Activated gamma-delta T cell treated with Interleukin-2 at 50 U/mL for 16 hours (primary cell): Measurements from ENCODE around the gene MARCO.
"Not testable (repeated sequence)": the region's sequence is repeated elsewhere in the genome, so short reads cannot be mapped to it uniquely, and the experiment has no call there.

Experiments used
- DNase-seq: peaks from one replicate; pipeline ENCODE4 v3.0.0-alpha.2; 2020

MARCO gene

GRCh38 chr2:118932949-118933348 is 9.0 kb upstream of the MARCO start:
- no peak for DNase-seq

DNA sequence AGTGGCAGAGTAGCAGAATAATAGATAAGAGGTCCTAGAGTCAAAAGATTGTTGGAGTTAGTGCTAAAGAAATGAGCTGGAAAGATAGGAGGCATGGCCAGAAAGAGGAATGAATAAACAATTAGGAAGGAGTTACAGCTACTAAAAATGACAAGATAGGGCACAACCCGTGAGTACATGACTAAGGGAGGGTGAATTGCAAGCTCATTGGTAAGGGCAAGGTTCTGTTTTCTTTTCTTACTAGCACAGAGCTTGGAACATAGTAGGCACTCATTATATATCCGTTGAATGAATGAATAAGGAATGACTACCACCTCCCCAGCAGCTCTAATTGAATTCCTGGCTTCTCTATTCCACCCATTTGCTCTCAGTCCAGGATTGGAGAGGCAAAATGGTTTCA is 5.7 kb upstream of the MARCO start:
- DNase-seq = no peak

DNA sequence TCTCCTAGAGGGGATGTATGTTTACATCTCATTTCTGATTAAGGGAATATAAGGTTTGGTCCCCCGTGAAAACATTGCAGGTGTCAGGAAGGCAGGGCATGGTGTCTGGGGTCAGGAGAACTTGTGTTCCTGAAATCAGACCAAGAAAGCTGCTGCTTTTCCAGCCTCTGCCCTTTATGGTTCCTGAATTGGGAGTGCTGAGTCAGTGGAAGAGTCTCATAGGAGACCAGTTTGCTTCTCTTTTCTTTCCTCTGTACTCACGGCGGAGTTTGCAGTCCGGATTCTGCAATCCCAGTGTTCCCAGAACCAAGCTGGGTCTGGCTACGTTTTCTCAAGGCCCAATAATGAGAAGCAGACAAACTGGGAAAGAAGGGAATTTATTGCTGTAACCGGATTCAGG is 5.1 kb upstream of the MARCO start:
- DNase-seq = no peak

DNA sequence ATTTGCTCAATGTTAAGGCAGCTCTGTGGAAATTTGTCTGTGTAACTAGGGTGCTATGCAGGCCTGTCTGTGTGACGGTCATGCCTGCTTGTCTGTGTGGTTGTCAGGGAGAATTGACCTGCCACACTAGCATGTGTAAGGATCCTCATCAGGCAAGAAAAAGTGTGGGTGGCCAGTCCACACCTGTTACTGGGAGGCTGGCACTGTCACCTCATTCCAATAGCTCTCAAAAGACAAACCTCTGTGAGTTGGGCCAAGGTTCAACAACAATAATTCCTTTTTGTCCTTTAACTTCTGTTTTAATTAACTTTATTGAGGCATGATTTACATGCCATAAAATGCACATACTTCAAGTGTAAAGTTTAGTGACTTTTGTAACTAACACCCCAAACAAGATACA is 4.2 kb upstream of the MARCO start:
- DNase-seq = no peak

GRCh38 chr2:118939994-118940393 is 2.0 kb upstream of the MARCO start:
- DNase-seq = no peak

DNA sequence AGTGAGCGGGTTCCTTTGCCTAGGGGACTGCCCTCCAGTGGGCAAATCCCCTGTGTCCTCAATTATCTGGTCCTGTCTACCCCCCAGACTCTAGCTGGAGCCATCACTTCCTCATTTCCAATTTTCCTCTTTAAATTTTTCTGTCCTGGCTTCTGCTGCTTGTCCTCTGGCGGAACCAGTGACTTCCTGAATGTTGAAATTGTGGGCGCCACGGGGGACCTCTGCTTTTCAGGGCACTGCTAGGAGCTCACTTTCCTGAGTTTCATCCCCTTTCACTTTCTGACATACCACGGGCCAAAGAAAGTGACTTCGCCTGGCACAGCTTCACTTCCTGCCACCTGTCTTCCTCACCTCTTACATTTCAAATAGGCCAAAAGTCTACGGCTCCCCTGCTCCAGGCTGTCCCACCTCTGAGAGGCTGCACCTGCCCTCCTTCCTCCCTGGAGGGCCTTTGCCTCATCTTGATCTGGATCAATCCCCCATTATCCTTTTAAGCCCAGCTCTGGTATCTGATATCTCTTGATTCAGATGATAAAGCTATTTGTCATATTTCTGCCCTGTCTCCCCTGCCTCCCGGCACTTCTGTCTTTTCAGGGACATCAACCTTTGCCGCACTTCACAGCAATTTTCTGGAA is 1.4 kb upstream of the MARCO start:
- no peak for DNase-seq

- DNase-seq = no peak
Measured at GRCh38 chr2:118943286-118943685, 1.3 kb downstream of the MARCO start.

- no peak for DNase-seq
Measured at GRCh38 chr2:118945881-118946280, 3.9 kb downstream of the MARCO start.

- DNase-seq = not testable (repeated sequence)
Measured at GRCh38 chr2:118948266-118948665, 6.3 kb downstream of the MARCO start.

DNA sequence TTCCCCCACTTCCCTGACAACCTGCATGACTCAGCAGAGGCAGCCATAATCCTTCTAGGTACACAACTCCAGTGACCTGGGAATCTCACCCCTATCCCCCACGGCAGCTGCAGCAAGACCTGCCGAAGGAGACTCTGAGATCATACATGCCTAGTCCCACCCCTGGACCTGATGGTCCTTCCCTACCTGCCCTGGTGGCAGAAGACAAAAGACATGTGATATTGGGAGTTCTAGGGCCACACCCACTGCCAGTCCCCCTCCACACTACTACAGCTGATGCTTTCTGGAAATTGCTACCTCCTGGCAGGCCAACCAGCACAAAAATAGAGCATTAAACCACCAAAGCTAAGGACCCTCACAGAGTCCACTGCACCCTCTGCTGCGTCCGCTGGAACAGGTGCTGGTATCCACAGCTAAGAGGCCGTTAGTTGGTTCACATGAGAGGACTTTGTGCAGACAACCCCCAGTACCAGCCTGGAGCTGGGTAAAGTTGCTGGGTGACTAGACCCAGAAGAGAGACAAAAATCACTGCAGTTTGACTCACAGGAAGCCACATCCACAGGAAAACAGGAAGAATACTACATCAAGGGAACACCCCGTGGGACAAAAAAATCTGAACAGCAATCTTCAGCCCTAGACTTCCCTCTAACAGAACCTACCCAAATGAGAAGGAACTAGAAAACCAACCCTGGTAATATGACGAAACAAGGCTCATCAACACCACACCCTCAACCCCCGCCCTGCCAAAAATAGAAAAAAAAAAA is 12.5 kb downstream of the MARCO start:
- DNase-seq = no peak

DNA sequence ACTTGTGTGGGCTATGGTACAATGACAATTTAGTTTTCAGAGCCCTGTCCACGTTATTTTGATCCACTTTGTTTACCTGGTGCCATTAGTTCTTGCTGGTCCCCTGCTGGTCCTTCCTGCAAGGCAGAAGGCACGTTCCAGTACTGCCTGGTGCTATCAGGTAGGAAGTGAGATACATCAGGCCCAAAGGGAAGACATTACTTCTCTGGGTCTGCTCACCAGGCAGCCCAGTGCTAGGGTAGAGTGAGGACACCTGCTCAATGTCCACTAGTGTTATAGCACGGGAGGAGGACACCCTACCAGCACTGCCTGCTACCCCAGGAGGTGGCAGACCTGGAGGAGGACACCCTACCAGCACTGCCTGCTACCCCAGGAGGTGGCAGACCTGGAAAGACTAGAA is 23.7 kb downstream of the MARCO start:
- DNase-seq = no peak

DNA sequence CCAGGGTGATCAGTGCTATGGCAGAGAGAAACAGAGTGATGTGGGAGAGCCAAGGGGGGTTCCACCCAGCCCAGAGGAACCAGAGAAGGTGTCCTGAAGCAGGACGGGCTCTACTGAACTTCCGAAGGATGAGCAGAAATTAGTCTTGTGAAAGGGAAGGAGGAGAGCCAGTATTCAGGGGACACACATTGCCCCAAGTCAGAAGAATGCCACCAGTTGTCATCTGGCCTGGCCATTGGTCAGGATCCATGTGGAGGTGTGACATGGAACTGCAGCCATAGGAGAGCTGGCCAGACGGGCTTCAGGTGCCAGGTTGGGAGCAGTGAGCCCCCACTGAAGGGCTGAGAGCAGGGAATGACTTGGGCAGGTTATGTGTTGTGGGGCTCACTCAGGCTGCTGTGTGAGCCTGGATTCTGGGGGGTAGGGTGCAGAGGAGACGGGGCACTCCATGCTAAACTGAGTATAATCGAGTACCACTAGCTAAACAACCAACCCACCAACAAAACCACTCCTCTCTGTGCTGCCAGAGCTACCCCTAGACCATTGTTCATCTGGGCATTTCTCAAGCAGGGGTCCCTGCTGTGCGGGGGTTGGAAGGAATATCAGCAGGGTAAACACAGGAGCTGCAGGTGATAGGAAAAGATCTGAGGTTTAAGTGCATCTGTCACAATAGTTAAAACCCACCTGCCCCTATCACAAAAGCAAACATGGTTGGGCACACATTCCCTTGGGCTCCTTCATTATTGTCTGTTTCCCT is 25.3 kb downstream of the MARCO start:
- DNase-seq = no peak

DNA sequence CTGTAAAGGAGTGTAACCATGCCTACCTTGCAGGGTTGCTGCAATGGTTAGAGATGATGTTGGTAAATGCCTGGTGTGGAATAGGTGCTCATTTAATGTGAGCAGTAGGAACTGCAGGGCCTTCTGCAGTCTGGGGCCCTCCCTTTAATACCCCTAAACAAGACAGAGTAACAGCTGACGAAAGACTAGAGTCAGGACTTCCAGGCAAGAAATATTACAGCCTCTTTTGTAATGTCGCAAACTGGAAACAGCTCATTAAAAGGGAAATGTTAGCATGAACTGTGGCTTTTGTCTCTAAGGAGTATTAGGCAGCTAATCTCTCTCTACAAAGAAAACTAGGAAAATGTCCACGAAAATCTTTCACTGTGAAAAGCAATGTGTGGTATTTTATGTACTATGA is 26.0 kb downstream of the MARCO start:
- DNase-seq = no peak

DNA sequence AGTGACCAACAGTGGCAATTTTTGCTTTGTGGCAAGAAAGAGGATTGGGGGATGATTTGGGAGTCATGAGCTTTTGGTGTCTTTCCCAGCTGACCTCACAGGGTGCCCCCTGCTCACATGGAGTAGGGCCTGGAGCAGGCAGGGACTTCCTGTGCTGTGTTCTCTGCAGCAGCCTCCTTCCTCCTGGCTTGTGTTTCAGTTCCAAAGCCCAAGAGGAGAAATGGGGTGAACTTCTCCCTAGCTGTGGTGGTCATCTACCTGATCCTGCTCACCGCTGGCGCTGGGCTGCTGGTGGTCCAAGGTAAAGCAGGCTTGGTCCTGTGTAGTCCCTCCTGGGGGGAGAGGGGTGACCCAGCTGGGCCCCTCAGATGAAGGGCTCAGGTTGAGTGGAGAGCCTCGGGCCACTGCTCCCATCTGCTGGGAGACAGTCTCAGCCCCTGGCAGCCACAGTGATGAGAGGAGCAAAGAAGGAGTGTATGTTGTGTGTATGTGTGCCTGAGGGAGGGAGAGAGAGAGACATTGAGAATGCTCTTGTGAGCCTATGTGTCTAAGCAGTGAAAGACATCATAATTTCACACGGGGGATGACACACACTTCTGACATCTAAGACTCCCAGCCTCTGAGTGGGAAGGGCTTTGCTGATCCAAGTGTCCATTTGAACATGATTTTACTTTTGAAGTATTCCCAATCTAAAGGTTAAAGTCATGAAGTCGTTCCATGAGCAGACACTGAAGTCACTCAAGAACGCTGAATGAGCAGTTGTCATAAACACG is 27.2 kb downstream of the MARCO start:
- DNase-seq = no peak

- DNase-seq = no peak
Measured at GRCh38 chr2:118969734-118970395, 27.9 kb downstream of the MARCO start.

- DNase-seq = no peak
Measured at GRCh38 chr2:118970396-118971135, 28.6 kb downstream of the MARCO start.

GRCh38 chr2:118971245-118972122 is 29.5 kb downstream of the MARCO start:
- no peak for DNase-seq

GRCh38 chr2:118973542-118973951 is 31.6 kb downstream of the MARCO start:
- DNase-seq = no peak

DNA sequence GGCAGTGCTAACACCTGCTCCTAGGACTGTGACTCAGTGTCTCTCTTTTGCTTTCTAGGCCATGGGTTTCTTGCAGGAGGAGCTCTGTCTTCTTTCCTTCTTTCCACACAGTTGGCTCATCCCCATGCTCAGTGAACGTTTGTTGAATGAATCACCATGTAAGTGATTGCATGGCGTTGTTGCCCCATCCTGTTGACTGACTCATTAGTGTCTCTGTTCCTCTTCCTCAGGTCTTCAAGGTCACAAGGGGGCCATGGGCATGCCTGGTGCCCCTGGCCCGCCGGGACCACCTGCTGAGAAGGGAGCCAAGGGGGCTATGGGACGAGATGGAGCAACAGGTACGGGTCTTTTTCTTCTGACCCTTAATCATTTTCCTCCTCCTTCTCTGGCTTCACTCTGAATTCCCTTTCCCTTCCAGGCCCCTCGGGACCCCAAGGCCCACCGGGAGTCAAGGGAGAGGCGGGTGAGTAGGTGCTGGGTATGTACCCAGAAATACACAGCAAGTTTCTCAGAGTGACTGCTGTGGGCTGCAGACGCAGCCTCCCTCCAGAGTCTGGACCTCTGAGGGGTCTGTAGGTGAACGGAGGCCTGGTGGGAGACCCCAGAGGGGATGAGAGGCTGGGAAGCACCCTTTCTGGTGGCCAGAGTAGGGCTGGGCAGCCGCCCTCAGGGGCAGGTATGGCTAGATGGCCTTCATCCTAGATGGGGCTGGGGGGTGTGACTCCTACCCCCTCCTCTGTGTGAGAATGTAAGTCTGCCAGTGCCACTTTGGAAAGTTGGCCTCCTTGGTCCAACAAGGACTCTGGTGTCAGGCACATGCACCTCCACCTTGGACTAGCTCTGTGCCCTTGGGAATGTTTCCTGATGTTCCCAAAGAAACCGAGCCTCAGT is 32.4 kb downstream of the MARCO start:
- DNase-seq = no peak

GRCh38 chr2:118975133-118975532 is 33.1 kb downstream of the MARCO start:
- no peak for DNase-seq
